Measurements from ENCODE around the gene DMRT3.

GRCh38 chr9:973295-973834, 3.1 kb upstream of the DMRT3 start:
- TF ChIP-seq CTCF (conservative IDR thresholded peaks at IDR 0.05) (no peak), ZFX (IDR thresholded peaks at IDR 0.05) (no peak)

Measured in C4-2B (cell line).